ENCODE data around the gene SAMD3. TPM values are rescaled to one million over a fixed set of nuclear protein-coding genes. Genes with fewer than 3 reads are reported as not detected.
A peak's percentile ranks its signal among the peaks of the same experiment; 100 is the strongest.
"Not testable (repeated sequence)": the region's sequence is repeated elsewhere in the genome, so short reads cannot be mapped to it uniquely, and the experiment has no call there.

The SAMD3 gene
- polyA plus RNA-seq, 12 donors = 0.74 to 6.0 (median 1.6) TPM; not detected in 2

DNA sequence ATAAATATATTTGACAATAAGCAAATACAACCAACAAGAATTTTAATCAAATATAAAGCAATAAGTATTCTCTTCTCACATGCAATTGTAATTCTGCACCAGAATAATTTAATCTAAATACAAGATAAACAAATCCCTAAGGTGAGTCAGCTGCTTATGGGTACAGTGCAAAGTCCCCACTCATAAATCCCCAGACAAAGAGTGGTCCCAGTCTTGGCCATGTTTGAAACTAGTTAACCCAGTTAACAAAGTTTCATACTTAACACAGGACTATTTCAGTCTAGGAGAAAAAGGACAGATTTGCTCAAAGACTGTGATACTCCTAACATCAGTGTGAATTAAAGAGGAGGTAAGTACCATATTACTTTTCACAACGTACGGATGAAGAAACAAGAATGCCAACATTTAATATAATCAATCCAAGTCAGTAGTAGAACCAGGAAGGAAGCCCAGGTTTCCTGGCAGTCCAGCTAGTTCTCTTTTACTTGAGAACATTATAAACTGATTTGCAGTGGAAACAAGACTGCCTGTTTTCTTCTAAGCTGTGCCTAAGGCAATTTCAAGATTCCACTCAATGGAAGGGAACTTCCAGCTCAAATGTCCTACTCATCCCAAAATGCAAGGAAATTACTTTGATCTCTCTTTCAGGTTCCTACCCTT lies 10.4 kb downstream of the SAMD3 start:
- no peak for DNase-seq

DNA sequence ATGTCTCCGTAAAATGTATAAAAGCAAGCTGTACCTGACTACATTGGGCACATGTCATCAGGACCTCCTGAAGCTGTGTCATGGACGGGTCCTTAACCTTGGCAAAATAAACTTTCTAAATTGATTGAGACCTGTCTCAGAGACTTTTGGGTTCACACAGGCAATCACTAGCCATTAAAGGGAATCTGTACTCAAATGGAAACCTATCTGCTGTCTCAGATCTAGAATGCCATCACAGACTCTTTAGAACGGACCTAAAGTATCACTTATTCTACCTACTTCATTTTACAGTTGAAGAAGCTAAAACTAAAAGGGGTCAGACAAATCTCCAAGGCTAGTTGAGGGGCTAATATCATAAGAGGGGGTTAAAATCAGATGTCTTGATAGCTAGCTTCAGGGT lies 11.1 kb downstream of the SAMD3 start:
- DNase-seq = no peak

DNA sequence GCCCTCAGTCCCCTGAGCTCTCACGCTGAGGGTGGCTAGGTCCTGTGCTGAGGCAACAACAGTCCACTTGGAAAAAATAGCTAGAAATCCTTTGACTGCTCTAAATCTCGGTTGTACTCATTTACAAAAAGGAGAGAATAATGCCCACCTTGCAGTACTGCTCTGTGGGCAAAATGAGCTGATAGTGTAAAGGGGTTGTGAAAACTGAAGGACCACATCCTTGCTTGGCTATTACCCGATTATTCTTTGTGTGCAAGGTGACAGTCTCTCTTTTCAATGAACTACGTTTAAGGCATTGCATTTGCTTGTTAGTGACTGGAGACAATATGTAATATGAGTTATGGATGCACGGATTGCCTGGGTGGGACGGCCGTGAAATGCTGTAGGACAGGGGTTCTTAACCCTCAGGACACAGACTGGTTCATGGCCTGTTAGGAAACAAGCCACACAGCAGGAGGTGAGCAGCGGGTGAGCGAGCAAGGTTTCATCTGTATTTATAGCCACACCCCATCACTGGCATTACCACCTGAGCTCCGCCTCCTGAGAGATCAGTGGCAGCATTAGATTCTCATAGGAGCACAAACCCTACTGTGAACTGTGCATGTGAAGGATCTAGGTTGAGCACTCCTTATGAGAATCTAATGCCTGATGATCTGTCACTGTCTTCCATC lies 14.6 kb downstream of the SAMD3 start:
- no peak for DNase-seq

DNA sequence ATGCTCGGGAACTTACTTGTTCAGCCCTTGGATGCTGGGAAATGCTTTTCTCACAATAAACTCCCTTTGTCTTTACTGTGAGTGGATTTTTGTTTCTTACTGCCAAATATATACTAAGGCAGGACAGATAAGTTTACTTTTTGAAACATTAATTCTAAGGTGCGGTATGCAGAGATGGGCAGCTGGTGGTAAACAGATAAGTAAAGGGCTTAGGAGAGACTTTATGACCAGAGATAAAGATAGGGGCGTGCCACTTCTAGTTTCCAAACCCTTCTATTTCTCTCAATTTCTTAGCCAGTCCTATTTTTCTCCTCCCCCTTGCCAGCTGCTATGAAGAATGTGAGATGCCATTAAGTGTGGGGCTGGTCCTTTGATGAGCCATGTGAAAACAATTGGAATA lies 16.3 kb downstream of the SAMD3 start:
- no peak for DNase-seq

DNA sequence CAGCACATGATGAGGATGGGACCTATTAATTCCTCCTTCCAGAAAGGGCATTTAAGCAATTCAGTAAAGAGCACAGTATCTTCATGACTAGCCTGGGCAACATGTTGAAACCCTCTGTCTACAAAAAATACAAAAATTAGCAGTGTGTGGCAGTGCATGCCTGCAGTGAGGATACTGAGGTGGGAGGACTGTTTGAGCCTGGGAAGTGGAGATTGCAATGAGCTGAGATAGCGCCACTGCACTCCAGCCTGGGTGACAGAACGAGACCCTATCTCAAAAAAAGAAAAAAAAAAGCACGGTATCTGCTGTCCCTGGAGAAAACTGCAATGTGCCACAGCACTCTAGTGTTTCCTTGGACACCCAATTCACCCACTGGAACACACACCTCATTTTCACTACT lies 18.4 kb downstream of the SAMD3 start:
- no peak for DNase-seq

DNA sequence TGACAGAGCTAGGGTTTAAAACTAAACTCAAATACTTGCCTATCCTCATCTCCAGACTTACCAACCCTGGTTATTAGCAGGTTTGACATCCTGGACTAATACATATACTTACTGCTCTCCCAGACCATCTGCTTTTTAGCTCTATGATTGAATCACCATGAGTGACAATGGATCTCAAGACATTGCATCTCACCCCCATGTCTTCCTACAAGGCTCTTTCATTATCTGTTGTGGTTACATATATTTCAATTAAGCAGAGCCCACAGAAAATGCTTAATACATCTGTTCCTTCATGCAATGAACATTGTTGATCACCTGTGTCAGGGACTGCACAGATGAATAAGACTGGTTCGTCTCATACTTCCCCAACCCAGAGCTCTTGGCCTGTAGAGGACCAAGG lies 19.4 kb downstream of the SAMD3 start:
- DNase-seq = no peak

DNA sequence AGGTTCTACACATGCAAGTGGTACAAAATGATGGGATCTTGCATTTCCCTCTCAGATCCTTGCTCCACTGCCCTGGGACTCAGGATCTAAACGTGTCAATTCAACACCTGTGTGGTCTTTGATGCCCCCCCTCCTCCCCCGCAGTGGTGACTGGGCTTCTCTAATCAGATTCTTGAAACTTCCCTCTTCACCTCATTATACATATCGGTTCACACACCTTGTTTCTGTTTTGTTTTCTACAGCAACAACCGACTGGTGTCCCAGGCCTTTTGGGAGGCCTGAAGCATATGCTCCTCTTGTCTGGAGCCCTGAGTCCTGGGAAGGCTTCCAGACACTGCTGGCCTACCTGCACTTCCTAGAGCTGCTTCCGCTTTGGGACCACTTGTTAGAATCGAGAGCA lies 20.0 kb downstream of the SAMD3 start:
- no peak for DNase-seq

DNA sequence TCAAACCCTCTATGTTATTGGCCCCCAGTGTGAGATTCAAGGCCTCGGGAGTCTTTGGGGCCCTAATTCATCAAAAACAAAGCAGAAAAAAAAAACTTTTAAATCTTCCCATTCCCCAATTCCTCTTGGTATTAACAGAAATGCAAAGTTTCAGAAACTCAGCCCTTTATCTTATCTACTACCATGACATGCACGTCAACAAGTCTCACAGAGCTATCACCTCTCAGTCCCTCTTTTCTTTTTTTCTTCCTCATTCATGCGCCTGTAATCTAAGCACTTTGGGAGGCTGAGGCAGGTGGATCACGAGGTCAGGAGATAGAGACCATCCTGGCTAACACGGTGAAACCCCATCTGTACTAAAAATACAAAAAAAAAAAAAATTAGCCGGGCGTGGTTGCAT lies 22.7 kb downstream of the SAMD3 start:
- no peak for DNase-seq

DNA sequence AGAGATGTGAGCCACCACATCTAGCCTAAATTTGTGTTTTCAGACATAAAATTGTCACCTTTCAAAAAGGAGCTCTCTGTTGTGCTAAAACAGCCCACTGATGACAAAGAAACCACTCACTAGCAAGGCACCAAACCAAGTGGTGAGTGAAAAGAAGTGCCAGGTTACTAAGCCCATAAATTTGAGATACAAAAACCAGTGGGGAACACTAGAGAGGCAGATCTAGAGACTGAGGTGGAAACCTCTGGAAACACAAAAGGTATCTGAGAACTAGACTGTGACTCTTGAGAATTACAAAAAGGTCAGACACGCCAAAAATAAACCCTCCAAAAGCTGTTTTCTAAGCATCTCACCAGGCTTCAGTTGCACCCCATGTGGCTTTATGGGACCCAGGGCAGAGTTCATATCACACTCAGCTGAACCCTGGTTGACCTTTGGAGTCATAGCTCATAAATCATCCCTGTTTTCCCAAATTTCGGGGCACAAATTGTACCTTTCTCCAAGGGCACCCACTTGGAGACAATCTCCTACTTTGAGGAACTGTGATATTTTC lies 24.2 kb downstream of the SAMD3 start:
- no peak for DNase-seq

DNA sequence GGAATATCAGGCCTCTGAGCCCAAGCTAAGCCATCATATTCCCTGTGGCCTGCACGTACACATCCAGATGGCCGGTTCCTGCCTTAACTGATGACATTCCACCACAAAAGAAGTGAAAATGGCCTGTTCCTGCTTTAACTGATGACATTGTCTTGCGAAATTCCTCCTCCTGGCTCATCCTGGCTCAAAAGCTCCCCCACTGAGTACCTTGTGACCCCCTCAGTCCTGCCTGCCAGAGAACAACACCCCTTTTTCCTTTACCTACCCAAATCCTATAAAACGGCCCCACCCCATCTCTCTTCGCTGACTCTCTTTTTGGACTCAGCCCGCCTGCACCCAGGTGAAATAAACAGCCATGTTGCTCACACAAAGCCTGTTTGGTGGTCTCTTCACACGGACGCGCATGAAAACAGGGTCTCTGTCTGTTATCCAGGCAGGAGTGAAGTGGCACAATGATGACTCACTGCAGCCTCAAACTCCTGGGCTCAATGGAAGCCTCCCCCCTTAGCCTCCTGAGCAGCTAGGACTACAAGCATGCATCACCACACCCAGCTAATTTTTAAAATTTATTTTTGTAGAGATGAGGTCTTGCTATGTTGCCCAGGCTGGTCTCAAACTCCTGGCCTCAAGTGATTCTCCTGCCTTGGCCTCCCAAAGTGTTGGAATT lies 24.8 kb downstream of the SAMD3 start:
- DNase-seq = not testable (repeated sequence)

DNA sequence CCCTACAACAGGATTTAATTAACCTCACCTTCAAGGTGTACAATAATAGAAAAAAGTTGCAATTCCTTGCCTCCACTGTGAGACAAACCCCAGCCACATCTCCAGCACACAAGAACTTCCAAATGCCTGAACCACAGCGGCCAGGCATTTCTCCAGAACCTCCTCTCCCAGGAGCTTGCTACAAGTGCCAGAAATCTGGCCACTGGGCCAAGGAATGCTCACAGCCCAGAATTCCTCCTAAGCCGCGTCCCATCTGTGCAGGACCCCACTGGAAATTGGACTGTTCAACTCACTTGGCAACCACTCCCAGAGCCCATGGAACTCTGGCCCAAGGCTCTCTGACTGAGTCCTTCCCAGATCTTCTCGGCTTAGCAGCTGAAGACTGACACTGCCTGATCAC lies 28.3 kb downstream of the SAMD3 start:
- DNase-seq = not testable (repeated sequence)

DNA sequence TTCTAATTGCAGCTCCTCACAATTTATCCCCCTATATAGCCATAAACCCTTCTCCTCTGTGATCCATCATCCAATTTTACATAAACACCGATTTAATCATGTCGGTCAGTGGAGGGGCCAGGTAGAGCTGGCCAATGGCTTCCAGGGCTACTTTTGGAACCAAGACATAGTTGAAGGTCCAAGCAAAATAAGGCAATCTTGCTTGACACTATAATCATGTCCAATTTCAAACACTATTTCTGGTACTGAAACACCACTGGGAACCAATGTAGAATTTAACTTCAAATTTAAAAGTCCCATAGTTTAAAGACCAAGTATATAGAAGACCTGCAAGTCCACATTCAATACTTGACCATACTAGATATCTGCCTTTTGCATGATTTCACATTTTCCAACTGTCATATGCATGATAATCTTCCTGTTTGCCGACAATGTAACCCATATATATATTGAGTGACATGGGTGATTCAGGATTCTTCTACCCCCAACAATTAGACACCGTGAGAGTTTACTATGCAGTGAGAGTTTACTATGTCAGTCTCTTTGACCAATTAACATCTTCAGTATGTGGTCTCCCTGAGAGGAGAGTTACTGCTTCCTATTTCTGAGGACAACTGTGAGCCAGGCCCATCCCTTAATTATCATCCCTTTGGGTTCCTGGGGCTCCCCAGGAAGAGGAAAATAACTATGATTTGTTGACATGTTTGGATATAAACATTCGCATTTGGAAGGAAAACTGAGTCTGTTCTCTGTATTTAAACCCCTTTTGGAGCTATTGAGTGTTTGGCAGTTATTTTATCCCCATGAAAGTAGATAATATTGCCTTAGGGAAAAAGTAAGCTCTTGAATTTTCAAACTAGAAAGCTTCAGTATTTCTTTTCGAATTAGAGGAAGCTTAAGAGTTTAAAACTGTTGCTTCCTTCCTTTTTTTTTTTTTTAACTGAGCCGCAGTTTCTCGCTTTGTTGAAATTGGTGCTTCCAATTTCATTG lies 31.8 kb downstream of the SAMD3 start:
- DNase-seq = peak; percentile 41

DNA sequence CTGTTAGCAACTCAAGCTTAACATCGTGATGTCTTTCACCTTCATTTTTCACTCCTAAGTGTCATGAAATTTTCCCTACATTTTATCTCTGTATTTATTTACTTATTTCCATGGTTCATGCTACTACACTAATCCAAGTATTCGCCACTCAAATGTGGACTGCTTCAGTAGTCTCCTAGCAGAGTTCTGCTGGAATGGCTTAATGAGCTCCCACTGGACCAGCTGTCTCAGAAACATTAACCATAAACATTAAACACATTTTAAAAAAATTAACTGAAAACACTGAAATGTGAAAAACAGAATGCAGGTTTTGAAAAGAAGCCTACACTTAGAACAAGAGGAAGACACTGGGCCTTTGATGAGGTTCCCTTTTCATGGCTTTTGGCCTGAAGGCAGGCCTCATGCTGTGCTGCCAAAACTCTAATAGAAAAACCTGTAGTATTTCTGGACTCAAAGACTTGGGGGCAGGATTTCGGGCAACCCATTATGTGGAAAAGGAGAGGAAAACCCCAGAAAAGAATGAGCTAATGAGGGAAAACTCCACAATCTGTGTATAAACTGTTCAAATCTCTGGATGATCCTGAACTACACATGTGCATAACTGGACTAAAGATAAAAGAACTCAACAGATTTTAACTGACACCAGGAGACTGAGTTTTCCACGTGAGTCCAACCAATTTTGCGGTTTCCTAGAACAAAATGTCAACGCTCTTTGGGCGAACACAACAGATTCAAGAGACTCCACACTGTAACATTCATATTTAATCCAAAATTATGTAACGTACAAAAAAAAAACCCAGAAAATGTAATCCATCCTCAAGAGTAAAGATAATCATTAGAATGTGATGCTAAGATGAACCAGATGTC lies 33.0 kb downstream of the SAMD3 start:
- peak; percentile 83 for DNase-seq

DNA sequence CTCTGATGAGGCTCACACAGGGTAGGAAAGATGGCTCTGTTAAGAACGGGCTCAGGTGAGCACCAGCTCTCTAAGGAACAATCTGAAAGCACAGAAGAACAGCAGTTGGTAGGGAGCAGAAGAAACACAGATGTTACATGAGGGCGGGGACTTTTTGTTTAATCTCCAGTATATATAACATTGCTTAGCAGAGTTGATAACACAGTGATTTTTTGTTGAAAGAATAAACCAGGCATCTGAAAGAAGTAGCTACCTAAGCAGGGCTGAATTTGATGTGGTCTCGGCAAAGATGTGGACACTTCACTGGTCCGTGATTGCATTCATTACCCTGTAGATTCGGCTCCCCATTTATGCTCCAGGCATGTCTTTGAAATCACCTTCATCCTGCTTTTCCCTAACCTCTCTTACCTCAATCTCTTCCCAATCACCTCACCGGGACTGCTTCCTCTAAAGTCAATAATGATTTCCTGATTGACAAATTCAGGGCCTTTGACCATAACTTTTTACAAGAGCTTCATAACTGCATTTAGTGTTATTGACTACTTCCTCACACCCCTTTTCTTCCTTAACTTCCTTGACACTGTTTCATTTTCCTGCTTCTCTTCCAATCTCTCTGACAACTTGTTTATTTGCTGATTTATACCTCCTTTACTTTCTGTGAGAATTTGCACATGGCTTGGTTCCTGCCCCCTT lies 34.4 kb downstream of the SAMD3 start:
- DNase-seq = no peak

DNA sequence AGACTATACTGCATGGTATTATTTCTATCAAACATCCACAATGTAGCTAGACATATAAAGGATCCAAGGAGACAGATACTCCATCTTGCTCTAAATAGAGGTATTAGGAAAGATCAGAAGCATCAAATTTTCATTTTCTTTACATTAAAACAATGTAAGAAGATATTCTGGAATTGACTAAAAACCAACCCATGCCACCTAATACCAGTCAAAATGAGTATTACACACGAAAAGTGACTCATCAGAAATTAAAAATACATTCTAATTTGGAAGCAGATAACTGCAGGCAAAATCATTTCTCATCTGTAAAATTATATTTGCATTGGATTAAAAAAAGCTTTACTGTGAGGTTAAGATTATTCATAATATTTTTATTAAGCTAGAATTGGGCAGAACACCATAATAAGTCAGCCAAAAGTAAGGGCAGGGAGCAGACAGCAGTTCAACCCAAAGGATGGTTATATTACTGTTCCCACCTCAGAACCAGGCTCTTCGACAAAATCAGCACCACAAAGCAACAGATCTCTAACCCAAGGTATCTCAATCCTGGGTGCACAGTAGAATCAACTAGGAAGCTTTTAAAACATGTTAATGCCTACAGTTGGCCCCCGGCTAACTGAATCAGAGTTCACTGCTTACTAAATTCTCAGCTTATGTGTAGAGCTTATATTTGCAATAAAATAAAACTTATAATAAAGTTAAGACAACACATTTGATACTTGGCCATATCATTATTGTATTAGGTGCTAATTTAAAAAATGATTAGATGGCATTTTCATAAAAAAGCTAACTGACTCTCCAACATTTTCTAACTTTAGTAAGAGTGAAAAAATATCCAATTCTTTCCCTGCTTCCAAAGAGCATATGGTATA lies 35.2 kb downstream of the SAMD3 start:
- DNase-seq = no peak

DNA sequence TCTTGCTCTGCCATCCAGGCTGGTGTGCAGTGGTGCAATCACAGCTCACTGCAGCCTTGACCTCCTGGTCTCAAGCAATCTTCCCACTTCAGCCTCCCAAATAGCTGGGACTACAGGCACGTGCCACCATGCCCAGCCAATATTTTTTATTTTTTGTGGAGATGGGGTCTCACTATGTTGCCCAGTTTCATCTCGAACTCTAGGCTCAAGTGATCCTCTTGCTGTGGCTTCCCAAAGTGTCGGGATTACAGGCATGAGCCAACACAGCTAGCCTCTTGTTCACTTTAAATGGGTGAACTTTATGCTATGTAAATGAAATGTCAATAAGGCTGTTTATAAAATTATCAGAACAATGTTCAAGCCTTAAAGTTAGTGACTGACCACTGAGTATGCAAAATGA lies 37.1 kb downstream of the SAMD3 start:
- DNase-seq = no peak

DNA sequence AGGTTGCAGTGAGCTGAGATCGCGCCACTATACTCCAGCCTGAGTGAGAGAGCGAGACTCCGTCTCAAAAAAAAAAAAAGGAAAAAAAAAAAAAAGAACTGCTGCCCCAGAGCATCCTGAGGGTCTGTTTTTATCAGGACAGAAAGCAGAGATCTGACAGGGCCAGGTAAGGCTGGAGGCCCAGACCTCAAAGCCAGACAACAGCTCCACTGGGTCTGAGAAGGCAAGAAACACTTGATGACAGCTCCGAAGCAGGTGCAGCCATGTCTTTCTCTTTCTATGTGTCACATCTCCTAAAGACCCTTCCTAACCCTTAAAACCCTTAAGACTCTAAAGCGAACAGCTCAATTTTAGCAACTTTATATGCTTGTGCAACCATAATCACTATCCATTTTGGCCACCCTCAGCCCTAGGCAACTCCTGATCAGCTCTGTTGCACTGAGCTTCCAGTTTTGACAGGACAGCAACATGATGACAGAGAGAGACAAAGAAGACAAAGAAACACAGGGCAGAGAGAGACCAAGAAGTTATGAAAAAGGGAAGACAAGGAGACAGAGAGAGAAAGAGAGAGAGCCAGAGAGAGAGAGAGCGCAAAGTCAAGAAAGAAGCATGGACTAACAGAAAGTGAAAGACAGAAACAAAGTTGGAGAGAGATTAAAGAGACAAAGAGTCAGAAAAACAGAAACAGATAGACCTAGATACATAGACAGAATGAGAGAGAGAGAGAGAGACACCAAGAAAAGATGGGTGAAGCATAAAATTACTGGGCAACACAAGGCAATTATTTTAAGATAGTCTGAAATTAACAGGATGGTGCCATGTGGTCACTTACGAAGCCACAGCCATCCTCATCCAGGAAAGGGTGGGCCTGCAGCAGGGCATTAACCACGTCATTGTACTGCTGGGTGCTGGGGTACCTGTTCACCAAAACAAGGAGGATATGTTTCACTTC lies 39.2 kb downstream of the SAMD3 start:
- DNase-seq = no peak

DNA sequence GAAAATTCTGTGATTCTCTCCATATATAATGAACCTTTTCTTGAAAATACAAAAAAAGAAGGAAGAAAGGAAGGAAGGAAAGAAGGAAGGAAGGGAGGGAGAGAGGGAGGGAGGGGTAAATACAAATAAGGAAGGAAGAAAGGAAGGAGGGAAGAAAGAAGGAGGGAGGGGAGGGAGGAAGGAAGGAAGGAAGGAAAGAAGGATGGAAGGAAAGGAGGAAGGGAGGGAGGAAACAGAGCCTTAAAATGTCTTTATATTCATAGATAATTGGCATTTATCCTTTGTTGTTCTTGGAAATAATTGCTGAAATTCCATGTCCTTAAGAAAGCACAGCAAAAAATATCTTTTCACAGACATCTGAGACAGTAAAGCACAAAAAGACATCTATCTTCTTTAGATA lies 40.3 kb downstream of the SAMD3 start:
- DNase-seq = no peak
